ENCODE measurements around the gene SCG2.

GRCh38 chr2:223601018-223601417, 1.1 kb downstream of the SCG2 start:
- TF ChIP-seq CTCF (IDR thresholded peaks at IDR 0.05; ENCODE audit: poor library complexity, severe bottlenecking) (no peak), EZH2 (IDR thresholded peaks at IDR 0.05; ENCODE audit: borderline replicate concordance, insufficient read depth, low read length, poor library complexity, severe bottlenecking) (no peak), MXI1 (conservative IDR thresholded peaks at IDR 0.05; ENCODE audit: poor library complexity, severe bottlenecking) (no peak)
